MCF 10A (cell line): Measurements from ENCODE around the gene ITPKA. TPM values are rescaled to one million over a fixed set of nuclear protein-coding genes. Genes with fewer than 3 reads are reported as not detected.
A peak's percentile ranks its signal among the peaks of the same experiment; 100 is the strongest.

ENCODE experiments used
- BruUV-seq: library from RNA; stranded (reverse); fragments of 400-500 nt; replicated peaks from 2 replicates; lab custom pipeline; 2021; lab: Mats Ljungman, UMichigan
- CTCF ChIA-PET: fragments of 300-600 bp; sonication (Branson Sonifier 250); formaldehyde crosslinking; extraction: SDS; loops from one replicate; lab custom pipeline; 2021; ENCODE audit warnings: antibody characterized with exemption, inconsistent platforms; lab: Yijun Ruan, JAX
- POLR2A ChIA-PET: fragments of 300-600, 350-650 bp; sonication (Branson Sonifier 250); formaldehyde crosslinking; extraction: SDS; loops from one replicate; lab custom pipeline; 2020; ENCODE audit warnings: antibody characterized with exemption, inconsistent platforms; lab: Yijun Ruan, JAX
- DNase-seq: peaks from one replicate; pipeline ENCODE4 v3.0.0-alpha.2; 2018; ENCODE audit not compliant: unreplicated experiment
- H3K27ac Mint-ChIP-seq: one replicate; pipeline ENCODE4 v1.8.0; 2022; ENCODE audit warnings: mild to moderate bottlenecking, low read depth, mixed read lengths; ENCODE audit not compliant: unreplicated experiment
- H3K27me3 Mint-ChIP-seq: one replicate; pipeline ENCODE4 v1.8.0; 2022; ENCODE audit warnings: mixed read lengths; ENCODE audit not compliant: insufficient read depth, unreplicated experiment
- H3K36me3 Mint-ChIP-seq: one replicate; pipeline ENCODE4 v1.8.0; 2022; ENCODE audit warnings: mild to moderate bottlenecking, moderate library complexity, mixed read lengths; ENCODE audit not compliant: insufficient read depth, unreplicated experiment
- H3K4me1 Mint-ChIP-seq: one replicate; pipeline ENCODE4 v1.8.0; 2022; ENCODE audit warnings: mixed read lengths; ENCODE audit not compliant: insufficient read depth, unreplicated experiment
- H3K4me3 Mint-ChIP-seq: one replicate; pipeline ENCODE4 v1.8.0; 2022; ENCODE audit warnings: mild to moderate bottlenecking, moderate library complexity, mixed read lengths; ENCODE audit not compliant: unreplicated experiment
- H3K9me3 Mint-ChIP-seq: one replicate; pipeline ENCODE4 v1.8.0; 2022; ENCODE audit warnings: mixed read lengths; ENCODE audit not compliant: unreplicated experiment
- CTCF ChIP-seq: fragments of 200-600 bp; IDR thresholded peaks from one replicate; pipeline ENCODE4 v1.8.0; 2022; ENCODE audit warnings: antibody characterized with exemption, mild to moderate bottlenecking; ENCODE audit not compliant: unreplicated experiment
- intact Hi-C: fragments of 100-400 bp; cut with micrococcal nuclease; formaldehyde crosslinking; loops from 2 replicates; pipeline ENCODE4 v1.14.1; 2022
- total RNA-seq: library from RNA; stranded (reverse); gene quantifications from 2 replicates; pipeline ENCODE4 v1.2.3, GENCODE V29; 2022

ITPKA gene
- total RNA-seq, 1 experiment from 2014 or later, result 13.5 TPM

GRCh38 chr15:41543521-41543870, 49.8 kb downstream of the ITPKA start:
- Mint-ChIP-seq H3K4me3 (peak overlapping the region; percentile 87), H3K27ac (peak overlapping the region; percentile 90), H3K27me3 (no peaks in the 10 kb centered on the region), H3K4me1 (peaks cover 12% of the 10 kb centered on the region), H3K9me3 (no peaks in the 10 kb centered on the region), H3K36me3 (peaks cover 4% of the 10 kb centered on the region)
- ChIA-PET POLR2A (interaction anchor here (0.8 to 1.5 kb wide), 6 partner anchors 18 to 312 kb away, joined by 3 to 5 read pairs (median 3); partner anchors contain the start of genes CHP1, EXD1 and MGA), CTCF (interaction anchor here (0.6 to 2.5 kb wide), 3 partner anchors 14 to 81 kb away, joined by 3 to 10 read pairs (median 3); no protein-coding TSS in a partner anchor)
- no peak for DNase-seq
- no TSS peak for BruUV-seq
- TF ChIP-seq CTCF, result no peak
- intact Hi-C loops, result no loop called here

- no peak for TF ChIP-seq CTCF
- no TSS peak for BruUV-seq
Observed at GRCh38 chr15:41544650-41545015, 51.0 kb downstream of the ITPKA start.

GRCh38 chr15:41545218-41545617, 51.5 kb downstream of the ITPKA start:
- no TSS peak for BruUV-seq
- intact Hi-C loops, result no loop called here
- Mint-ChIP-seq H3K4me1 (peaks cover 12% of the 10 kb centered on the region), H3K4me3 (peak overlapping the region; percentile 87), H3K27me3 (no peaks in the 10 kb centered on the region), H3K9me3 (no peaks in the 10 kb centered on the region), H3K36me3 (no peaks in the 10 kb centered on the region), H3K27ac (no peak overlapping the region)
- POLR2A ChIA-PET, result interaction anchor here (1.1 to 1.6 kb wide), 5 partner anchors 13 to 24 kb away, joined by 3 to 4 read pairs (median 3); no protein-coding TSS in a partner anchor
- CTCF ChIA-PET, result interaction anchor here (0.6 to 2.5 kb wide), 2 partner anchors 12 to 61 kb away, joined by 3 to 10 read pairs; no protein-coding TSS in a partner anchor
- no peak for TF ChIP-seq CTCF
- DNase-seq, result no peak

More at GRCh38 chr15:41544650-41545015, 51.0 kb downstream of the ITPKA start:
- ChIA-PET POLR2A (interaction anchor here (0.6 to 1.6 kb wide), 18 partner anchors 9 to 314 kb away, joined by 3 to 5 read pairs (median 3); partner anchors contain the start of genes CHP1, EXD1 and MGA), CTCF (interaction anchor here (0.6 to 2.5 kb wide), 3 partner anchors 13 to 62 kb away, joined by 3 to 10 read pairs (median 4); no protein-coding TSS in a partner anchor)
- H3K27ac Mint-ChIP-seq, result peak overlapping the region; percentile 90
- DNase-seq, result peak; percentile 14
- H3K27me3 Mint-ChIP-seq, result no peaks in the 10 kb centered on the region
- H3K9me3 Mint-ChIP-seq, result no peaks in the 10 kb centered on the region
- no peaks in the 10 kb centered on the region for H3K36me3 Mint-ChIP-seq
- H3K4me1 Mint-ChIP-seq, result peaks cover 12% of the 10 kb centered on the region
- H3K4me3 Mint-ChIP-seq, result peak overlapping the region; percentile 87
- intact Hi-C loops, result loop anchor here (1.0 kb wide), 1 partner anchor 68 kb away; no protein-coding TSS in a partner anchor

- peak; percentile 74 for DNase-seq
- BruUV-seq, result no TSS peak
- intact Hi-C loops, result no loop called here
- H3K27ac Mint-ChIP-seq, result no peak overlapping the region
- H3K9me3 Mint-ChIP-seq, result no peaks in the 10 kb centered on the region
- H3K36me3 Mint-ChIP-seq, result no peaks in the 10 kb centered on the region
- H3K4me3 Mint-ChIP-seq, result no peak overlapping the region
- POLR2A ChIA-PET, result no interaction called here
- H3K27me3 Mint-ChIP-seq, result no peaks in the 10 kb centered on the region
- no peak for TF ChIP-seq CTCF
- CTCF ChIA-PET, result interaction anchor here (0.7 to 1.0 kb wide), 2 partner anchors 10 to 38 kb away, joined by 3 to 6 read pairs; no protein-coding TSS in a partner anchor
- peaks cover 12% of the 10 kb centered on the region for H3K4me1 Mint-ChIP-seq
Observed at GRCh38 chr15:41546851-41547786, 53.4 kb downstream of the ITPKA start.
